Activated T-helper 17 cell treated with anti-CD3 and anti-CD28 coated beads, Interleukin-2, amount 50 U/mL, for 72 hours (primary cell): ENCODE data around the gene LRP2. TPM values are rescaled to one million over a fixed set of nuclear protein-coding genes. Genes with fewer than 3 reads are reported as not detected.

Experiments
- ATAC-seq: fragments of 150-1000 bp; cut with Tn5 transposase; replicated peaks from 2 replicates; pipeline ENCODE4 v1.10.0; 2021; ENCODE audit warnings: mild to moderate bottlenecking, moderate library complexity
- H3K27ac Mint-ChIP-seq: one replicate; pipeline ENCODE4 v1.8.0; 2022; ENCODE audit warnings: mixed read lengths
- H3K27me3 Mint-ChIP-seq: one replicate; pipeline ENCODE4 v1.8.0; 2022; ENCODE audit warnings: mixed read lengths
- H3K36me3 Mint-ChIP-seq: one replicate; pipeline ENCODE4 v1.8.0; 2022; ENCODE audit warnings: low read depth, mild to moderate bottlenecking, mixed read lengths
- H3K4me1 Mint-ChIP-seq: one replicate; pipeline ENCODE4 v1.8.0; 2022; ENCODE audit warnings: mixed read lengths
- H3K4me3 Mint-ChIP-seq: one replicate; pipeline ENCODE4 v1.8.0; 2022; ENCODE audit warnings: mild to moderate bottlenecking, mixed read lengths
- H3K9me3 Mint-ChIP-seq: one replicate; pipeline ENCODE4 v1.8.0; 2022; ENCODE audit warnings: mixed read lengths
- total RNA-seq, 2 donors: library from RNA; stranded (reverse); gene quantifications; one replicate each; pipeline ENCODE4 v1.2.3, GENCODE V29; 2022

LRP2 gene
- total RNA-seq, 2 donors from 2014 or later: 0.22 to 4.4 TPM

DNA sequence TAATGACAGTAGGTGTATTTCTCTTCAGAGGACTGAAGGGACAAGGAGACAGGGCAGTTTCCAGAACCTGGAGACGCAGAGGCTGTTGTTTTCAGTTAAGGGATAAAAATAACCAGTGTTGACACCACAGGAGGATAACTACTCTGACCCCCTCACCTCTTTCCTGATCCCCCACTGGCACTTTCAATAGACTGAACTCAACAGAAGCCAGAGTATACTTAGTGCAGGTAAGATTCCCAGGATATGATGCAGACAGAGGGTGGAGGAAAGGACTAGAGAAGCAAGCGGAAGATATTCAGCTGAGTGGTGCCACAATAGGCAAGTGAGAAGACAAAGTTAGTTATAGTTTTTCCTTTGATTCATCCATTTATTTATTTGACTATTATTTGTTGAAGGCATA is 273.2 kb downstream of the LRP2 start:
- Mint-ChIP-seq H3K36me3 (no peaks in the 10 kb centered on the region), H3K27ac (no peak overlapping the region), H3K4me3 (no peak overlapping the region), H3K4me1 (no peaks in the 10 kb centered on the region), H3K9me3 (peaks cover 6% of the 10 kb centered on the region), H3K27me3 (peaks cover 7% of the 10 kb centered on the region)
- ATAC-seq: no peak

DNA sequence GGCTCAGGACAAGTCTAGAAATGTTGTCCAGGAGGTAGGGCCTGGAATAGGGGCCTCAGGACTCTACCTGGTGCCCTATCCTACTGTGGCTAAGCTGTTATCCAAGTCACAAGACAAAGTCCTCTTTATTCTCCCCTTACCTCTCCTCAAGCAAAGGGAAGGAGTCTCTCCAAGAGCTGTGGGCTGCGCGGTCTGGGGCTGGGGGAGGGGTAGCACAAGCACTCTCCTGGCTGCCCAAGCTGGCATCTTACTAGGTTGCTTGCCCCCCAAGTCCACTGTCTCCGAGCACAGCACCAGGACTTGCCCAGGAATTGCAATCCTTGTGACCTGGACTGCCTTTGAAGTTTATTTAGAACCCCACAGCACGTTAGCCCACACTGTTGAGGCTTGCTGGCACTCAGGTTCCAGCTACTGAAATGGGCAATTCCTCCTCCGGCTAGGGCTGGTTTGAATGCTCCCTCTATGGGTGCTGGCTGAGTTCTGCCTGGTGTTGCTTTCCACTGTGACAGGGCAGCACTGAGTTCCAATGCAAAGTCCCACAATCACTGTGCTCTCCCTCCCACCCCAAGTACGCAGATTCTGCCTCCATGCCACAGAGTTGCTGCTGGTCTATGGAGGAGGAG is 274.5 kb downstream of the LRP2 start:
- no peak for ATAC-seq
- no peaks in the 10 kb centered on the region for H3K36me3 Mint-ChIP-seq
- peaks cover 7% of the 10 kb centered on the region for H3K27me3 Mint-ChIP-seq
- no peak overlapping the region for H3K4me3 Mint-ChIP-seq
- H3K27ac Mint-ChIP-seq: no peak overlapping the region
- H3K9me3 Mint-ChIP-seq: peaks cover 6% of the 10 kb centered on the region
- H3K4me1 Mint-ChIP-seq: no peaks in the 10 kb centered on the region

DNA sequence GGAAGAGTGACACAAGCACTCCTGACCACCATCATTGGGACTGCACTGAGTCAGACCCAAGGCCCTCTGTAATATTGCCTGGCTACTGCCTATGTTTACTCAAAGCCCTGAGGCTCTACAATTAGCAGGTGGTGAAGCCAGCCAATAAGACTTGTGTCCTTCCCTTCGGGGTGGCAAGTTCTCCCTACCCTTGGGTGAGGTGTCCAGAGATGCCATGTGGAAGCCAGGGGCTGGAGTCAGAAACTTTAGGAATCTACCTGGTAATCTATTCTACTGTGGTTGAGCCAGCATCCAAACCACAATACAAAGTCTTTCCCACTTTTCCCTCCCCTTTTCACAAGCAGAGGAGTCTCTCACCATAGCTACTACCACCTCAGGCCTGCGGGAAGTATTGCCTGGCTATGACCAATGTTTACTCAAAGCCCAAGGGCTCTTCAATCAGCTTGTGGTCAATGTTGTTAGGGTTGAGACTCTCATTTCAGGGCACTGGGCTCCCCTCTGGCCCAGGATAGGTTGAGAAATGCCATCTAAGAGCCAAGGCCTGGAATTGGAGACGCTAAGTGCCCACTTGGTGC is 275.4 kb downstream of the LRP2 start:
- H3K9me3 Mint-ChIP-seq: peaks cover 6% of the 10 kb centered on the region
- no peaks in the 10 kb centered on the region for H3K36me3 Mint-ChIP-seq
- H3K27ac Mint-ChIP-seq: no peak overlapping the region
- H3K4me1 Mint-ChIP-seq: no peaks in the 10 kb centered on the region
- H3K4me3 Mint-ChIP-seq: no peak overlapping the region
- no peak for ATAC-seq
- H3K27me3 Mint-ChIP-seq: peaks cover 4% of the 10 kb centered on the region

DNA sequence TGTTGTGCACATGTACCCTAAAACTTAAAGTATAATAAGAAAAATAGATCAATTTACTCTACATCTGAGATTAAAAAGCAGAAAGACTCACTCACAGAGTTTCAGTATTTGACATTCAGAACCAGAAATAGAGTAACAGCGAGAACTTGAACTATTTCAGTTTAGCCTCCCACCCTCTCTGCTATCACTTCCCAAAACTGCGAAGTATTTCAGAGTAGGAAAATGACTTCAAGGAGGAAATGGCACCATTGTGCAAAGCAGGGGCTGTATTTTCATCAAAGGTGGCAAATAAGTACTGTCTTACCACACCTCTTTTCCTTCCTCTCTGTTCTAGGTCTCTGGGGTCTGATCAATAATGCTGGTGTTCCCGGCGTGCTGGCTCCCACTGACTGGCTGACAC is 279.3 kb downstream of the LRP2 start:
- no peak overlapping the region for H3K27ac Mint-ChIP-seq
- H3K4me1 Mint-ChIP-seq: no peaks in the 10 kb centered on the region
- no peak overlapping the region for H3K4me3 Mint-ChIP-seq
- H3K36me3 Mint-ChIP-seq: no peaks in the 10 kb centered on the region
- H3K9me3 Mint-ChIP-seq: peaks cover 6% of the 10 kb centered on the region
- peak; percentile 38 for ATAC-seq
- peaks cover 4% of the 10 kb centered on the region for H3K27me3 Mint-ChIP-seq

DNA sequence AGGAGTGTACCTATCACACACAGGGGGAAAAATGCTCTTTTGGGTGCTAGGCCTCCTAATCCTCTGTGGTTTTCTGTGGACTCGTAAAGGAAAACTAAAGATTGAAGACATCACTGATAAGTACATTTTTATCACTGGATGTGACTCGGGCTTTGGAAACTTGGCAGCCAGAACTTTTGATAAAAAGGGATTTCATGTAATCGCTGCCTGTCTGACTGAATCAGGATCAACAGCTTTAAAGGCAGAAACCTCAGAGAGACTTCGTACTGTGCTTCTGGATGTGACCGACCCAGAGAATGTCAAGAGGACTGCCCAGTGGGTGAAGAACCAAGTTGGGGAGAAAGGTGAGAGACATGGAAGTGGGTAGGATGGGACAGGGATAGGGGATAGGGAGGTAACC is 280.8 kb downstream of the LRP2 start:
- peaks cover 4% of the 10 kb centered on the region for H3K27me3 Mint-ChIP-seq
- ATAC-seq: no peak
- H3K36me3 Mint-ChIP-seq: no peaks in the 10 kb centered on the region
- no peaks in the 10 kb centered on the region for H3K4me1 Mint-ChIP-seq
- H3K9me3 Mint-ChIP-seq: peaks cover 6% of the 10 kb centered on the region
- H3K4me3 Mint-ChIP-seq: no peak overlapping the region
- H3K27ac Mint-ChIP-seq: no peak overlapping the region

DNA sequence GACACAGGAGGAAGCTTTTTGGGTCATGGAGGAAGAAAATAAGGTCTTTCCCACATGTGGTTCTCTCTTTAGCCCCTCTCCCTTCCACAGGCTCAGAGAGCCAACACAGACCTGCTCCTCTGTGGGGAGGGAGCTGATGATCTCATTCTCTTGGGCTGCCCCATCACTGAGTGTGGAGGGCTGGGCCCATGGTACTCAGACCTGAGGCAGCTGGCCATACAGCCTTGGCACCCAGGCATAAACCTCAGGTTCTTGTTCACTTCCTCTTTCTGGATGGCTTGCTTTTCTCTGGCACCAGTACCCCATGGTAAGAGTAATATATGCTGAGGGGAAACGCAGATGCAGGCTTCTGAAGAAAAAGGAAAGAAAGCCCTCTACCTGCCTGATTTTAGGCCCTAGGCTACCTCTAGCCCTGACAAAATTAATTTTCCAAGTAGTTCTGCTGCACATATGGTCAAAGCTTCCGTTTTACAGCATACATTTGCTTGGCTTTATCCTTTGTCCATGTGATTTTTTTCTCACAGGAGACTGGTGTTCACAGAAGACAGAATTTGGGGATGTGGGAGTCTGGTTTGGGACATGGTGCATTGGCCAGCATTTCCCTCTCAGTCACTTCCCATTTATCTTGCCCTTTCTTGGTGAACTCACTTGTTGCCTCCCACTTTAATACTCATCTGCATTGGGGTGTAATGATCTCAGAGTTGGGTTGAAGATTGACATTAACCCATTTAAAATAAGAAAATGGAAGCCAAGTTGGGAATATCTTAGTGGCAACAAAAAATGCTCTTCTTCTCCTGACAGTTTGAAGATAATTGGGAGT is 281.9 kb downstream of the LRP2 start:
- Mint-ChIP-seq H3K9me3 (no peaks in the 10 kb centered on the region), H3K4me3 (no peak overlapping the region), H3K36me3 (no peaks in the 10 kb centered on the region), H3K27me3 (no peaks in the 10 kb centered on the region), H3K4me1 (no peaks in the 10 kb centered on the region), H3K27ac (no peak overlapping the region)
- ATAC-seq: no peak

DNA sequence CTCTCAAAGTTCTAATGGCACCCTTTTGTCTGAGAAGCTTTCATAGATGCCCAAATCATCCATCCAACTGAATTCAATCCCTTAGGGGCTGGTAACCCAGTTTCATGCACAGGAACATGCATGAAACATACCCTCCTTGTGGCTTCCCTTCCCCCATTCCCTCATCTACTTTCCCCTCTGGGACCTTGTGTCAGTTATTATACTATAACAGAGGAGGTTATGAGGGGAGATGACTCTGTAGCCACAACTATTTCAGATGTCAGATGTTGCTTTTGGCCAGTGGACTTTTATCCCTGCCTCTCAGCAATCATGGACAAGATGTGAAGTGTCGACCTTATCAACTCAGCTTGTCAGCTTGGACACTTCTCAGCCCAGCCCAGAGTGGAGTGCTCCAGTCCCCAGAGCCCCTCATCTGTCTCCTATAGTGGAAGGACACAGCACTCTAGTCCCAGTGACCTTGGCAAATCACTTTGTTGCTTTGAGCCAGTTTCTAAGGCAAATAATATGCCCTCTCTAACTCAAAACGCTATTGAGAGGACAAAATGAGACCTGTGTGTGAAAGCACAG is 284.6 kb downstream of the LRP2 start:
- no peak overlapping the region for H3K4me3 Mint-ChIP-seq
- no peak overlapping the region for H3K27ac Mint-ChIP-seq
- peaks cover 5% of the 10 kb centered on the region for H3K4me1 Mint-ChIP-seq
- no peaks in the 10 kb centered on the region for H3K27me3 Mint-ChIP-seq
- no peaks in the 10 kb centered on the region for H3K9me3 Mint-ChIP-seq
- ATAC-seq: no peak
- H3K36me3 Mint-ChIP-seq: no peaks in the 10 kb centered on the region

Other genes with a start within 250 kb of the LRP2 start
- 1 to 10 TPM; 1.8 to 4.0 TPM for gene BBS5, start 117.0 kb upstream of the LRP2 start, total RNA-seq
- not detected for gene KLHL41, start 147.2 kb upstream of the LRP2 start, total RNA-seq
- 10 to 100 TPM; 59.6 to 60.2 TPM for gene FASTKD1, start 211.3 kb upstream of the LRP2 start, total RNA-seq
- 10 to 100 TPM; 53.0 to 60.3 TPM for gene PPIG, start 221.8 kb upstream of the LRP2 start, total RNA-seq